Mesodermal cell (in vitro differentiated cells): ENCODE measurements around the gene PVR.

ENCODE experiments used
- H3K27ac ChIP-seq: 2 replicates; pipeline ENCODE4 v1.7.0; 2013; ENCODE audit warnings: mild to moderate bottlenecking, low read depth, low read length, moderate library complexity; ENCODE audit not compliant: severe bottlenecking
- H3K36me3 ChIP-seq: 2 replicates; pipeline ENCODE4 v1.7.1; 2013; ENCODE audit warnings: mild to moderate bottlenecking, low read length, moderate library complexity; ENCODE audit not compliant: control insufficient read depth, insufficient read depth
- H3K4me1 ChIP-seq: one replicate; pipeline ENCODE4 v1.7.1; 2013; ENCODE audit warnings: mild to moderate bottlenecking, low read length; ENCODE audit not compliant: insufficient read depth, control insufficient read depth, poor library complexity, severe bottlenecking
- H3K4me3 ChIP-seq: 2 replicates; pipeline ENCODE4 v1.7.0; 2013; ENCODE audit warnings: low read length, control low read depth, mild to moderate bottlenecking; ENCODE audit not compliant: insufficient read depth, poor library complexity, severe bottlenecking; ENCODE audit errors: extremely low read depth
- H3K9me3 ChIP-seq: 2 replicates; pipeline ENCODE4 v1.7.1; 2013; ENCODE audit warnings: mild to moderate bottlenecking, low read length, moderate library complexity; ENCODE audit not compliant: control insufficient read depth
- WGBS, 2 experiments: methylation state at CpG; one replicate each; pipeline ENCODE4 v1.1.5; 2013; ENCODE audit warnings: missing lambda C conversion rate in 2 of 2; ENCODE audit not compliant: insufficient coverage in 2 of 2; 5-methylcytosine and 5-hydroxymethylcytosine counted together

PVR gene

GRCh38 chr19:44645407-44646048 is 1.8 kb downstream of the PVR start:
- Histone ChIP-seq H3K27ac (no peak overlapping the region), H3K4me3 (peak overlapping the region; percentile 5)
- 94 to 98% methylated on average over 4 to 5 of the region's 8 CpGs for WGBS, 2 experiments

GRCh38 chr19:44646049-44646416 is 2.3 kb downstream of the PVR start:
- Histone ChIP-seq H3K4me1 (no peaks in the 10 kb centered on the region), H3K27ac (no peak overlapping the region), H3K4me3 (no peak overlapping the region), H3K36me3 (peaks cover 45% of the 10 kb centered on the region), H3K9me3 (no peaks in the 10 kb centered on the region)
- WGBS, 2 experiments, result 91 to 94% methylated on average over 3 of the region's 3 CpGs

More at GRCh38 chr19:44645407-44646048, 1.8 kb downstream of the PVR start:
- Histone ChIP-seq H3K4me1 (no peaks in the 10 kb centered on the region), H3K36me3 (peaks cover 40% of the 10 kb centered on the region), H3K9me3 (no peaks in the 10 kb centered on the region)

GRCh38 chr19:44647144-44647543 is 3.4 kb downstream of the PVR start:
- Histone ChIP-seq H3K4me1 (no peaks in the 10 kb centered on the region), H3K36me3 (peaks cover 56% of the 10 kb centered on the region), H3K4me3 (no peak overlapping the region), H3K9me3 (no peaks in the 10 kb centered on the region), H3K27ac (no peak overlapping the region)
- WGBS, 2 experiments, result 94 to 97% methylated on average over 24 to 31 of the region's 31 CpGs

- H3K9me3 ChIP-seq, result no peaks in the 10 kb centered on the region
- H3K36me3 ChIP-seq, result peaks cover 72% of the 10 kb centered on the region
- no peak overlapping the region for H3K27ac ChIP-seq
- 92 to 100% methylated on average over 3 of the region's 3 CpGs for WGBS, 2 experiments
- H3K4me1 ChIP-seq, result no peaks in the 10 kb centered on the region
- H3K4me3 ChIP-seq, result no peak overlapping the region
Observed at GRCh38 chr19:44648631-44649251, 5.0 kb downstream of the PVR start.

- WGBS, 2 experiments, result 94 to 95% methylated on average over 13 to 14 of the region's 15 CpGs
- H3K27ac ChIP-seq, result no peak overlapping the region
- no peaks in the 10 kb centered on the region for H3K9me3 ChIP-seq
- H3K36me3 ChIP-seq, result peaks cover 81% of the 10 kb centered on the region
- H3K4me3 ChIP-seq, result no peak overlapping the region
- H3K4me1 ChIP-seq, result no peaks in the 10 kb centered on the region
Observed at GRCh38 chr19:44649578-44650145, 6.0 kb downstream of the PVR start.

- 98 to 100% methylated on average over 5 of the region's 5 CpGs for WGBS, 2 experiments
- H3K27ac ChIP-seq, result no peak overlapping the region
- no peaks in the 10 kb centered on the region for H3K9me3 ChIP-seq
- H3K4me1 ChIP-seq, result no peaks in the 10 kb centered on the region
- H3K36me3 ChIP-seq, result peaks cover 100% of the 10 kb centered on the region
- no peak overlapping the region for H3K4me3 ChIP-seq
Observed at GRCh38 chr19:44653343-44653742, 9.6 kb downstream of the PVR start.

- 71 to 78% methylated on average over 9 to 13 of the region's 16 CpGs for WGBS, 2 experiments
- H3K4me1 ChIP-seq, result no peaks in the 10 kb centered on the region
- no peak overlapping the region for H3K27ac ChIP-seq
- peaks cover 100% of the 10 kb centered on the region for H3K36me3 ChIP-seq
- H3K4me3 ChIP-seq, result no peak overlapping the region
- H3K9me3 ChIP-seq, result no peaks in the 10 kb centered on the region
Observed at GRCh38 chr19:44653977-44654774, 10.5 kb downstream of the PVR start.

- no peaks in the 10 kb centered on the region for H3K4me1 ChIP-seq
- 52% methylated on average over 20 to 21 of the region's 25 CpGs for WGBS, 2 experiments
- no peak overlapping the region for H3K4me3 ChIP-seq
- no peak overlapping the region for H3K27ac ChIP-seq
- H3K36me3 ChIP-seq, result peaks cover 100% of the 10 kb centered on the region
- H3K9me3 ChIP-seq, result no peaks in the 10 kb centered on the region
Observed at GRCh38 chr19:44657211-44657921, 13.7 kb downstream of the PVR start.

- H3K4me1 ChIP-seq, result no peaks in the 10 kb centered on the region
- H3K27ac ChIP-seq, result no peak overlapping the region
- 100% methylated on average over 2 to 3 of the region's 3 CpGs for WGBS, 2 experiments
- no peaks in the 10 kb centered on the region for H3K9me3 ChIP-seq
- no peak overlapping the region for H3K4me3 ChIP-seq
- peaks cover 100% of the 10 kb centered on the region for H3K36me3 ChIP-seq
Observed at GRCh38 chr19:44658069-44658733, 14.5 kb downstream of the PVR start.

GRCh38 chr19:44660081-44660480 is 16.4 kb downstream of the PVR start:
- Histone ChIP-seq H3K4me1 (no peaks in the 10 kb centered on the region), H3K4me3 (no peak overlapping the region), H3K36me3 (peaks cover 86% of the 10 kb centered on the region), H3K27ac (no peak overlapping the region), H3K9me3 (no peaks in the 10 kb centered on the region)
- WGBS, 2 experiments, result 93 to 95% methylated on average over 3 to 4 of the region's 4 CpGs
